Body of pancreas (tissue), 4 donors: ENCODE measurements around the gene HELZ.

Experiments used
- POLR2A ChIP-seq, 3 donors: fragments of 450-650 bp; IDR thresholded peaks; one replicate each; pipeline ENCODE4 v1.6.1; 2016; ENCODE audit warnings: antibody characterized with exemption in 3 of 3, mild to moderate bottlenecking in 2 of 3
- TF ChIP-seq, protein P1 (sequence below), 7 experiments: fragments of 450-650 bp in 4 of 7; fragments of 200-600 bp in 3 of 7; sonication (generic) in 3 of 7; IDR thresholded peaks; one replicate each; pipeline ENCODE4 v1.5.1; 2016 to 2019; ENCODE audit warnings: antibody characterized with exemption in 7 of 7

- TF ChIP-seq, protein P1, sequence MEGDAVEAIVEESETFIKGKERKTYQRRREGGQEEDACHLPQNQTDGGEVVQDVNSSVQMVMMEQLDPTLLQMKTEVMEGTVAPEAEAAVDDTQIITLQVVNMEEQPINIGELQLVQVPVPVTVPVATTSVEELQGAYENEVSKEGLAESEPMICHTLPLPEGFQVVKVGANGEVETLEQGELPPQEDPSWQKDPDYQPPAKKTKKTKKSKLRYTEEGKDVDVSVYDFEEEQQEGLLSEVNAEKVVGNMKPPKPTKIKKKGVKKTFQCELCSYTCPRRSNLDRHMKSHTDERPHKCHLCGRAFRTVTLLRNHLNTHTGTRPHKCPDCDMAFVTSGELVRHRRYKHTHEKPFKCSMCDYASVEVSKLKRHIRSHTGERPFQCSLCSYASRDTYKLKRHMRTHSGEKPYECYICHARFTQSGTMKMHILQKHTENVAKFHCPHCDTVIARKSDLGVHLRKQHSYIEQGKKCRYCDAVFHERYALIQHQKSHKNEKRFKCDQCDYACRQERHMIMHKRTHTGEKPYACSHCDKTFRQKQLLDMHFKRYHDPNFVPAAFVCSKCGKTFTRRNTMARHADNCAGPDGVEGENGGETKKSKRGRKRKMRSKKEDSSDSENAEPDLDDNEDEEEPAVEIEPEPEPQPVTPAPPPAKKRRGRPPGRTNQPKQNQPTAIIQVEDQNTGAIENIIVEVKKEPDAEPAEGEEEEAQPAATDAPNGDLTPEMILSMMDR (IDR thresholded peaks at IDR 0.05) = no peak
- no peak for TF ChIP-seq POLR2A (IDR thresholded peaks at IDR 0.05)
Measured at GRCh38 chr17:67079491-67079890, 165.5 kb downstream of the HELZ start.
